Measurements from ENCODE around the gene TNNT2. TPM values are rescaled to one million over a fixed set of nuclear protein-coding genes. Genes with fewer than 3 reads are reported as not detected.

TNNT2 gene
- total RNA-seq (2014; rRNA removed; shearing (Covaris generic)) = 0.17 TPM in 1 of 2 replicates, not detected in the other

DNA sequence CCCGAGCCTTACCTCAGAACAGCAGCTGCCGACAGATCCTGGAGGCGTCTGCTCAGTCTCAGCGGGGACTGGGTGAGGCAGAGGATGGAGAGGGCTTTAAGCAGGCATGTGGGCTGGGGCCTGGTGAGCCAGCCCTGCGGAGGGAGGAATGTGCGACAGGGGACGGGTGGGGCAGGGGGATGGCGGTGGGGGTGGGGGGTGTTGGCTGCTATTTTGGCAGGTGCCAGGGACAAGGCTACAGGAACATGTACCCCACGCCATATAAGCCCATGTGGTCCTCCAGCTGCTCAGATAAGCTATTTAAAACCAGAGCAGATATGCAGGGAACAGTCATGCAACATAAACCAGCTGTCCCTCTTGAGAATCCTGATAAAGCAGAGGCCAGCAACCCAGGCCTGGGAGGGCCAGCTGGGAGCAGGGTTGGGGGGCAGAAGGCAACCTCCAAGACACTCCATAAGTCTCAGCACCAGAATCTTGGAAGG, at the start of gene TNNT2:
TNNT2 (minus strand) TSS at position 70 of the 482 bp plus-strand sequence. CDS start 4,426 bp downstream, outside the sequence.
- Histone ChIP-seq H3K4me3 (ENCODE audit: insufficient read depth, low read depth, low read length) (no peak within 1 kb of the TSS), H3K27me3 (ENCODE audit: control insufficient read depth, insufficient read depth, low read length) (no peaks in the 10 kb centered on the region; the same call in 1 of the 2 replicates), H3K36me3 (replicated peaks; ENCODE audit: control insufficient read depth, insufficient read depth, low read length) (no peaks in the 10 kb centered on the region)
- no peak for DNase-seq

DNA sequence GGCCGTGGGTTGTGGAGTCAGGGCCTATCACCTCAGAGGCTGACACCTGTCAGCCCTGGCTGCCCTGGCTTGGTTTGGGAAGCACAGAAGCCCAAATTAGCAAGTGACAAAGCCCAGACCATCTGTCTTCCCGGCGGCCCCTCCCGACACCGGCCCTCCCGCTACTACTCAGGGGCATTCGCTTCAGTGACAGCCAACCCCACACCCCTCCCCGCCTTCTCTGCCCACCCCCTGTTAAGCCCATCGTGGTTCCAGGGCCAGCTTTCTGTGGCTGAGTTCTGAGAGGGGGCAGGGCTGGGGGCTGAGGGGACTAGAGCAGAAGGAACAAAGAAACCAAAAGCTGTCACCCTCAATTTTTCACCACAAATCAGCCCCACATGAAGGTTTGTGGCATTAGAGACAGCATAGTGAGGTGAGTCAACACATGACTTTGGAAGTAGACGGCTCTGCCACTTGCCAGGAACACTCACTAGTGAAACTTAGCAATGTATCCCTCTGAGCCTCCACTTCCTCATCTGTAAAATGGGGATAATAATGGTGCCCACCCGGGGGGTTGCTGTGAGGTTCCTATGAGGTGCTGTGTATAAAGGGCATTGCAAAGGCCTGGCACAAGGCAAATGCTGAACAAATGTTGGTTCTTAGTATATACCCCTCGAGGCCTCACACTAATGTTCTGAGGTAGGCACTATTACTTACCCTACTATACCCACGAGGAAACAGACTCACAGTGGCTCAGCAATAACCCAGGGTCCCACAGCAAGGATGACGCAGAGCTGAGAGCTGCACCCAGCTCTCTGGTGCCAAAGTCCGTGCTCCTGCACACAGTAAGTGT, 49.2 kb upstream of the TNNT2 start:
- DNase-seq = peak; percentile 50
- no peaks in the 10 kb centered on the region for H3K27me3 ChIP-seq (ENCODE audit: control insufficient read depth, insufficient read depth, low read length)
- no peak overlapping the region for H3K4me3 ChIP-seq (ENCODE audit: insufficient read depth, low read depth, low read length)
- H3K36me3 ChIP-seq (replicated peaks; ENCODE audit: control insufficient read depth, insufficient read depth, low read length) = no peaks in the 10 kb centered on the region

DNA sequence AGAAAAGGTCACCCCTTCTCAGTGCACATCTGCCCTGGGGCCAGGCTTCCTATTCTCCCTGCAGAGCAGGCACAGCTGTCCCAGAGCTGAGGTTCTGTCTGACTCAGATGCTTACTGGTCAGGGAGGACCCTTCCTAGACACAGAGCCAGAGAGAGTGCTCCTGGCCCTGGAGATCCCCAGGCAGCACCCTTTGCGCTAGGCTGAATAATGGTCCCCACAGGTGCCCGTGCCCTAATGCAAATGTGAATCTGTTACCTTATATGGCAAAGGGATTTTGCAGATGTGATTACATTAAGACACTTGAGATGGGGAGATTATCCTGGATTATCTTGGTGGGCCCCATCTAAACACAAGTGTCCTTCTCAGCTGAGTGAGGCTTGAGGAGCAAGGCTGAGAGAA, 46.7 kb upstream of the TNNT2 start:
- no peaks in the 10 kb centered on the region for H3K27me3 ChIP-seq (ENCODE audit: control insufficient read depth, insufficient read depth, low read length)
- H3K36me3 ChIP-seq (replicated peaks; ENCODE audit: control insufficient read depth, insufficient read depth, low read length) = no peaks in the 10 kb centered on the region
- H3K4me3 ChIP-seq (ENCODE audit: insufficient read depth, low read depth, low read length) = no peak overlapping the region
- no peak for DNase-seq

DNA sequence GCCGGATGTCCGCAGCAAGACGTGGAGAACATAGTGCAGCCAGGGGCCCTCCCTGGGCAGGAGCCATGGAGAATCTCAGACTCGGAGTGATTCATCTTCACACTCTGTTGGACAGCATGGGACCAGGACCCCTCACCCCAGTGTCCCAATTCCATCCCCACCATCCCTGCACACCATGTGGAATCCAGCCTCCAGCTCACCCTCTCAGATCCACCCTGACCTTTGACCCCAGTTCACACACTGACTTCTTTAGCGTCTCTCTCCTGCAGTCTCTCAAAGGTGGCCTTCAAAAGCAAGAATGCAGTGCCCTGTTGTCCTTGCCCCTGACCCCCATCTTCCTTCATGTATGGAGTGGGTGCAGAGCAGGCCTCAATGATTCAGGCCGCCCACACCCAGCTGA, 46.2 kb upstream of the TNNT2 start:
- Histone ChIP-seq H3K27me3 (ENCODE audit: control insufficient read depth, insufficient read depth, low read length) (no peaks in the 10 kb centered on the region), H3K36me3 (replicated peaks; ENCODE audit: control insufficient read depth, insufficient read depth, low read length) (no peaks in the 10 kb centered on the region), H3K4me3 (ENCODE audit: insufficient read depth, low read depth, low read length) (no peak overlapping the region)
- no peak for DNase-seq

DNA sequence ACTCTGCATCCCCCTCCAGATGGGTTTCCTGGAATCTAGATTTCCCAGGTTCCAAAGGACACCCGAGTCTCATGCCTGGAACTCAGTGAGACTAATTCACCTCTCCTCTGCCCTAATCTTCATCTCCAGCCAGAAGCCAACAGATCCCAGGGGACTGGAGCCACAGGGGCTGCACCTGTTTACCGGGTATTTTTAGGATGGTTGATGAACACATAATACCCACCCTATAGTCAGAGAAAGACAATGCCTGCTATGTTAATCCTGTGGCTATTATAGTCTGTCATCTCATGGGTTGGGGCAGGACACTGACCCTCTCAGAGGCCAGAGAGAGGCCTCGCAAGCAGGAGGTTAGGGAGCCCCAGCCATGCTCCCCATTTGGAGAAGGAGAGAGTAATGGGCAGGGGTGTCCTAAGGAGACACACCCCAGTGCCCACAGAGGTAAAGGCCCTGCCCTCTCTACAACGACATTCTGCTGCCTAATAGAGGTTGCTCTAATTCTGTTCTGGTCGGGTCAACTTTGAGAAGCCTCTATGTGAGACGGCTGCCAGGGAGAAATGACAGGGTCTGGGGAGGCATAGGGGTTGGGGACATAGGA, 45.1 kb upstream of the TNNT2 start:
- no peak overlapping the region for H3K4me3 ChIP-seq (ENCODE audit: insufficient read depth, low read depth, low read length)
- no peak for DNase-seq
- H3K36me3 ChIP-seq (replicated peaks; ENCODE audit: control insufficient read depth, insufficient read depth, low read length) = no peaks in the 10 kb centered on the region
- no peaks in the 10 kb centered on the region for H3K27me3 ChIP-seq (ENCODE audit: control insufficient read depth, insufficient read depth, low read length)

DNA sequence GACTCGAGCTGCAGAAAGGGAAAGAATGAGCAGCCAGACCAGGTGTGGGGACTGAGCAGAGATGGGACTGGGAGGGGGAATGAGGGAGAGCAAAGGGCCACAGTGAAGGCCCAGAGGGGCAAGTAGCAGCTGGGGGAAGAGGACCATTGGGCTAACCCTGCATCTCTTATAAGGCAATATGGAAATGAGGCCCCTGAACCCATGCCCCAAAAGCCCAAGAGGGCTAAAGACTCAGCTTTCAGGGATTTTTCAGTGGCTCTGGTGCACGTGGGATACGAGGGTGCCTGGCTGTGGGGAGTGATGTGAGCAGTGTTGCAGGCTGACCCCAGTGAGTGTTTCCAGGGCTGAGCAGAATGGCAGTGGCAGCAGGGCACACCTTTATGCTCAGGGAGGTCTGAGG, 44.5 kb upstream of the TNNT2 start:
- no peak for DNase-seq
- Histone ChIP-seq H3K36me3 (replicated peaks; ENCODE audit: control insufficient read depth, insufficient read depth, low read length) (no peaks in the 10 kb centered on the region), H3K27me3 (ENCODE audit: control insufficient read depth, insufficient read depth, low read length) (no peaks in the 10 kb centered on the region), H3K4me3 (ENCODE audit: insufficient read depth, low read depth, low read length) (no peak overlapping the region)

DNA sequence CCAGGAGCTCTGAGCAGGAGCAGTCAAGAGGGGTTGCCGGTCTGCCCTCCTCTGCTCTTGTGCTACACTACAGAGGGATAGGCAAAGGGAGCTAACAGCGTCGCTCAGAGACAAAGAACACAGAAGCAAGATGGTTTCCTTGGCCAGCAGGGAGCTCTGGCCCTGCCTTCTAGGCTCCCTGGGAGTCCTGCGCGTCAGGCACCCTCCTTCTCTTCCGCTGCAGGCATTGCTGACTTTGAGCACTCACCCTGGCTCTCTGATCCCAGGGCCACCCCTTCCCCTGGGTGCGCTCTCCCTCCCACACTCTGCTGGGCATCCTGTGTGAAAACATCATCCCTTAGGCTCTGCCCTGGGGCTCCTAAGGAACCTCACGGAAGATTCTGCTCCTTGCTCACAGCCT, 43.6 kb upstream of the TNNT2 start:
- H3K36me3 ChIP-seq (replicated peaks; ENCODE audit: control insufficient read depth, insufficient read depth, low read length) = no peaks in the 10 kb centered on the region
- no peak for DNase-seq
- H3K4me3 ChIP-seq (ENCODE audit: insufficient read depth, low read depth, low read length) = no peak overlapping the region
- no peaks in the 10 kb centered on the region for H3K27me3 ChIP-seq (ENCODE audit: control insufficient read depth, insufficient read depth, low read length)

DNA sequence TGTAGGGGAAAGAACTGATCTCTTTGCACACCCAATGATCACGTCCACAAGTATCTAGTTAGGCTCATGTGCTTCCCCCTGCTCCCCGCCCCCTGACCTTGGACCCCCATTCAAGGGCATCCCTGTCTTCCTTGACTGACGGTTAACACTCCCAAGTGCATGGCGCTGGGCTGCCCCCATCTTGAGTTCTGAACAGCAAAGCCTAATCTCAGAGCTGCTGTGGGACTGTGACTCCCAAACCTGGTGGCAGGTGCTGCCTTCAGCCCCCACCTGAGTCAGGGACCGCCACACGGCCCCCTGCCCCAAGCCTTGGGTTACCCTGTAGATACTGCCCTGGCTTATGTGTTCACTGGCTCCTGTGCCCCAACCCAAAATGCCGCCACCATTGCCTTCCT, 43.1 kb upstream of the TNNT2 start:
- H3K27me3 ChIP-seq (ENCODE audit: control insufficient read depth, insufficient read depth, low read length) = no peaks in the 10 kb centered on the region
- DNase-seq = no peak
- H3K4me3 ChIP-seq (ENCODE audit: insufficient read depth, low read depth, low read length) = no peak overlapping the region
- H3K36me3 ChIP-seq (replicated peaks; ENCODE audit: control insufficient read depth, insufficient read depth, low read length) = no peaks in the 10 kb centered on the region

DNA sequence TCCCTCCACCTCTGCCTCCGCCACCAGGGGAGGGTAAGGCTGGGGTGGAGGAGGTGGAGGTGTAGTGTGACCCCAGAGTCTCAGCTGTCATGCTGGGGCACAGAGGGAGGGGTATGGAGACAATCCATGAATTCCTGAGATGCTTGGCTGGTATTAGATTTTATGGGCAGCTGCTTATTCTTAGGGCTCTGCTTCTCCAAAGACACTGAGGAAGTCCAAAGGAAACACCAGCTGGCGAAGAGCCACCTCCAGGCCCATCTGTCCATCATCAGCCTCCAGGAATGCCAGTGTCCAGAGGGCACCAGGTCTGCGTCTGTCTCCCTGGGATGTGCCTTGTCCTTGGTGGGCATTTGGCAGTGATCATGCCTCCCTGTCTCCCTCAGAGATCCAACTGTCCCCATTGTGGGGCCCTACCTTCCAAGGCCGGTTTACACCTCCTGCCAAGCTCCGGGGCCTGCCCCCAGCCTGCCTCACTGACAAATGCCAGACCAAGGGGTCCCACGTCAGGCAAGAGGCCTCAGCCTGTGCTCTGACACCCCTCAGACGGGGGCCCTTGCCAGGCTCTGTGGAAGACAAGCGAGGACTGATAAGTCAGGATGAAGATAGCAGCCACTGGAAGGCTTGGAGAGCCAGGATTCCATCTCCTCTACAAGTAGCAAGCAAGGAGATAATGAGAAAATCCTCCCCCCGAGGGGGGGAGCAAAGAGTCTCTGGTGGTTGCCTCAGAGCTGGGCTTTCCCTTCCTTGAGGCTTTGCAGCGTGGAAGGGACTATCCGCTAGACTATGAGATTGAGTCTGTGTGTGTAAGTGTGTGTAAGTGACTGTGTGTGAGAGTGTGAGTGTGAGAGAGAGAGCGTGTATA, 42.5 kb upstream of the TNNT2 start:
- Histone ChIP-seq H3K4me3 (ENCODE audit: insufficient read depth, low read depth, low read length) (no peak overlapping the region), H3K27me3 (ENCODE audit: control insufficient read depth, insufficient read depth, low read length) (no peaks in the 10 kb centered on the region), H3K36me3 (replicated peaks; ENCODE audit: control insufficient read depth, insufficient read depth, low read length) (no peaks in the 10 kb centered on the region)
- no peak for DNase-seq

DNA sequence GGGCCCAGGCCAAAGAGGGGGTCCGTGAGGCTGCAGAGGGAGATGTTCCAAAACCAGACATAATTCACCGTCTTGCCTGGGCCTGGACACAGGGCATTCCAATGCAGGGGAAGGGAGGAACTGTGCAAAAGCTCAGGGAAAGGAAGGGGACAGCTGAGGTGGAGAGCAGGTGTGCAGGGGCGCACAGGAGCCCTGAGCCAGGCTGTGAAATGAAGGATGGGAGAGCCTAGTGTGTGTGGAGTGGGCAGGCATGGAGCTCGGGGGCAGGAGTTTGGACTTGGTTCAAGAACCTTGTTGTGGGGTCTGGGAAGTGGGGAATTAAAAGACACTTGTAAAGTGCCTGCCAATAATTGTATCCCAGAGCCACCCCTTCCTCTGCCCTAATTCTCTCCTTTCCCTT, 41.8 kb upstream of the TNNT2 start:
- Histone ChIP-seq H3K27me3 (ENCODE audit: control insufficient read depth, insufficient read depth, low read length) (no peaks in the 10 kb centered on the region), H3K36me3 (replicated peaks; ENCODE audit: control insufficient read depth, insufficient read depth, low read length) (no peaks in the 10 kb centered on the region), H3K4me3 (ENCODE audit: insufficient read depth, low read depth, low read length) (no peak overlapping the region)
- DNase-seq = no peak

DNA sequence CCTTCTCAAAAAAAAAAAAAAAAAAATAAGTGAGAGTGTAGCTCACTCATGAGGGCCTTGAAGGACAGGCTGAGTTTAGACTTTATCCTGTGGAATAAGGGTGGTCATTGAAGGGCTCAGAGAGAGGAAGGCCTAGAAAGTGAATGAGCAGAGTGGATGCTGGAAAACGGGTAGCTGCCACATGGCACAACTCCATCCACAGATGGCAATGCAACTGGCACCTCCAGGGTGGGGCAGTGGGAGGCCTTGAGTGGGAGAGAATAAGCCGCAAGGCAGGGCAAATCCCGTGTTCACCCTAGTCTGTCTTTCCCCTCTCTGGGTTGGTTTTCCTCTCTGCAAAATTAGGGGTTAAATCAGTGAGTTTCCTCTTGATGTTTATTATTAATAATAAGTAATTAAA, 41.0 kb upstream of the TNNT2 start:
- DNase-seq = no peak
- H3K4me3 ChIP-seq (ENCODE audit: insufficient read depth, low read depth, low read length) = no peak overlapping the region
- H3K36me3 ChIP-seq (replicated peaks; ENCODE audit: control insufficient read depth, insufficient read depth, low read length) = no peaks in the 10 kb centered on the region
- no peaks in the 10 kb centered on the region for H3K27me3 ChIP-seq (ENCODE audit: control insufficient read depth, insufficient read depth, low read length)

DNA sequence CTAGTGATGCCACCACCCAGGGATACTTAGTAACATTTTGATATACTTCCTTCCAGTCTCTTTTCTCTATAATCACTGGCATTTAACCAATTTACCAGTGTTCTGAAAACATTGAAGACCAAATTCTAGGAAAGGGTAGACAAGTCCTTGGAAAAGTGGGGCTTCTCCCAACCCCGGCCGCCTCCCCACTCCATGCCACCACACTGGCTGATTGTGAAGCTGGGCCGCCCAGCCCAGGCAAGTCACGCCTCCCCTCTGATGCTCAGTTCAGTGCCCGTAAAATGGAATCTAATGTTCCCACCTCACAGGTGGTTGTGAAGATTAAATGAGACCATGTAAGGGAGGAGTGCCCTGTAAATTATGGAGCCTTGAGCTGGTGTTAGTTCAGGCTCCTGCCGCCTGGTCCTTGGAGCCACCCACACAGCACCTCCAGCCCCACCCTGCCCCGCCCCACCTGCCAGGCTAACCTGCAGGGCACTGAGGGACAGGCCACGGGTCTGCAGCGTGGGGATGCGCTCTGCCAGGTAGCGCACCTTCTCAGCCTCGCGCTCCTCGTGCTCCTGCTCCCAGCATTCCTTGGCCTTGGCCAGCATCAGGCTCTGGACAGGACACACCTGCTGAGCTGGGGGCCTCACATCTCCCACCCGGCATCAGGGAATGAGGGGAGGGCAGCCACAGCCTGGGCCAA, 36.7 kb upstream of the TNNT2 start:
- H3K36me3 ChIP-seq (replicated peaks; ENCODE audit: control insufficient read depth, insufficient read depth, low read length) = no peaks in the 10 kb centered on the region
- no peak for DNase-seq
- H3K27me3 ChIP-seq (ENCODE audit: control insufficient read depth, insufficient read depth, low read length) = no peaks in the 10 kb centered on the region; the same call in 1 of the 2 replicates
- H3K4me3 ChIP-seq (ENCODE audit: insufficient read depth, low read depth, low read length) = no peak overlapping the region

DNA sequence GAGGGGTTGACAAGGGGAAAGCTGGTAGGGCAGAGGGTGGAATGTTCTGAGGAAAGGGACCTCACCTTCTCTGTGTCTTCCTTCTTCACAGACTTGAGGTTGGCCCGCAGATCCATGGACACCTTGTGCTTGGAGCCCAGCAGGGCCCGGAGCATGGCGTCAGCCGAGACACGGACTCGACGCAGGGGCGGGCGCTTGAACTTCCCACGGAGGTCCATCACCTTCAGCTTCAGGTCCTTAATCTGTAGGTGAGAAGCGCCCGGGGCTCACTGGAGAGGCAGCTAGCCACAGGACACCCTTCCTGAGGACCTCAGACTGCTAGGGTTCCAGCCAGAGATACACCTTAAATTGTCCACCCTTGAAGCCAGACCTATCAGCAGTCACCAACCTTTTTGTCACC, 33.8 kb upstream of the TNNT2 start:
- no peaks in the 10 kb centered on the region for H3K36me3 ChIP-seq (replicated peaks; ENCODE audit: control insufficient read depth, insufficient read depth, low read length)
- H3K4me3 ChIP-seq (ENCODE audit: insufficient read depth, low read depth, low read length) = no peak overlapping the region
- DNase-seq = no peak
- H3K27me3 ChIP-seq (ENCODE audit: control insufficient read depth, insufficient read depth, low read length) = no peaks in the 10 kb centered on the region; the same call in 1 of the 2 replicates

DNA sequence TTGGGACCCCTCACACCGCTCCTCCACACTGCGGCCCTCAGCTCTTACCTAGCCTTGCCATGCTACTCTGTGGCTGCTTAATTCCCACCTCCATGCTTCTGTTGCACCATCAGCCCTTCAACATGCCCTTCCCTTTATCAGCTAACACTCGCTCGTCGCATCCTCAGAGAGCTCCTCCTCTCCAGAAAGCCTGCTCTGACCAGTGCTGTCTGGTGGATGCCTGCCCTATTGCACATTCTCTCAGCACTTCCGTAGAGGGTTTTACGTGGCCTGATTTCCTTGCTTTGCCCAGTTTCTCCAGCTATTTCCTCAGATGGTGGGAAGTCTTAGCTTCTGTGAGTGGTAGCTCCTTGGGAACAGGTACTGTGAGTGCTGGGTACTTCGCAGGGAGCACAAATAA, 32.0 kb upstream of the TNNT2 start:
- Histone ChIP-seq H3K36me3 (replicated peaks; ENCODE audit: control insufficient read depth, insufficient read depth, low read length) (no peaks in the 10 kb centered on the region), H3K27me3 (ENCODE audit: control insufficient read depth, insufficient read depth, low read length) (no peaks in the 10 kb centered on the region; the same call in 1 of the 2 replicates), H3K4me3 (ENCODE audit: insufficient read depth, low read depth, low read length) (no peak overlapping the region)
- no peak for DNase-seq

Measured in H7 (cell line).